ENCODE data around the gene NUP93. TPM values are rescaled to one million over a fixed set of nuclear protein-coding genes. Genes with fewer than 3 reads are reported as not detected.

The NUP93 gene
- polyA plus RNA-seq, 1 of the 3 experiments (the other 2 are of a cell fraction): 43.1 TPM

- H4K20me1 ChIP-seq (ENCODE audit: insufficient read depth): no peaks in the 10 kb centered on the region
- peaks cover 5 to 10% of the 10 kb centered on the region in 2 experiments; a peak in 2 of 4 replicates for H3K4me1 ChIP-seq (ENCODE audit: control insufficient read depth in 1 of 2, insufficient read depth in 2 of 2, low read depth in 1 of 2, low read length in 1 of 2)
- H3K9ac ChIP-seq: no peak overlapping the region
- peaks cover 21% of the 10 kb centered on the region for H3K79me2 ChIP-seq (ENCODE audit: insufficient read depth)
- WGBS (ENCODE audit: low lambda C conversion rate): 90% methylated on average over 2 of the region's 2 CpGs
- H3K4me3 ChIP-seq (ENCODE audit: low read depth in 2 of 2, low read length in 1 of 2): no peak overlapping the region
- ChIA-PET CTCF (no interaction called here), POLR2A (no interaction called here)
- peaks cover 8% of the 10 kb centered on the region for H3F3A ChIP-seq (replicated peaks; ENCODE audit: insufficient read depth)
- H3K27me3 ChIP-seq (ENCODE audit: insufficient read depth): no peaks in the 10 kb centered on the region
- H2AFZ ChIP-seq (ENCODE audit: low read depth): no peak overlapping the region
- DNase-seq: no peak
- no peaks in the 10 kb centered on the region for H3K9me2 ChIP-seq
- H3K27ac ChIP-seq (ENCODE audit: low read depth in 2 of 2, low read length in 1 of 2): no peak overlapping the region
- no peak overlapping the region for H3K4me2 ChIP-seq
- TF ChIP-seq MEF2A (IDR thresholded peaks at IDR 0.05; ENCODE audit: borderline replicate concordance, low read depth): no peak
- TF ChIP-seq GATA2 (CRISPR knock-in tag; IDR thresholded peaks at IDR 0.05): no peak
- no peaks in the 10 kb centered on the region for H3K36me3 ChIP-seq (replicated peaks in 1 of 2; ENCODE audit: control insufficient read depth in 1 of 2, insufficient read depth in 2 of 2, low read length in 1 of 2)
- no peaks in the 10 kb centered on the region for H3K9me3 ChIP-seq
These were observed 3.6 kb upstream of the NUP93 start for GRCh38 chr16:56726283-56726682.

GRCh38 chr16:56726926-56727325 is 3.0 kb upstream of the NUP93 start:
- no peak for DNase-seq
- Histone ChIP-seq H2AFZ (ENCODE audit: low read depth) (0 out of 2 replicates have a peak overlapping the region, but pooled peaks have one; percentile 6), H3K36me3 (replicated peaks in 1 of 2; ENCODE audit: control insufficient read depth in 1 of 2, insufficient read depth in 2 of 2, low read length in 1 of 2) (no peaks in the 10 kb centered on the region), H3K4me3 (ENCODE audit: low read depth in 2 of 2, low read length in 1 of 2) (no peak overlapping the region), H3K4me2 (no peak overlapping the region), H3K9me2 (no peaks in the 10 kb centered on the region), H3K27me3 (ENCODE audit: insufficient read depth) (no peaks in the 10 kb centered on the region), H3K4me1 (ENCODE audit: control insufficient read depth in 1 of 2, insufficient read depth in 2 of 2, low read depth in 1 of 2, low read length in 1 of 2) (peaks cover 6 to 10% of the 10 kb centered on the region in 2 experiments; a peak in 2 of 4 replicates), H3K79me2 (ENCODE audit: insufficient read depth) (peaks cover 27% of the 10 kb centered on the region), H3F3A (replicated peaks; ENCODE audit: insufficient read depth) (peaks cover 8% of the 10 kb centered on the region), H3K9me3 (no peaks in the 10 kb centered on the region), H4K20me1 (ENCODE audit: insufficient read depth) (no peaks in the 10 kb centered on the region), H3K9ac (no peak overlapping the region), H3K27ac (ENCODE audit: low read depth in 2 of 2, low read length in 1 of 2) (no peak overlapping the region)
- TF ChIP-seq NFIC (IDR thresholded peaks at IDR 0.05; ENCODE audit: borderline replicate concordance) (no peak), ELF1 (IDR thresholded peaks at IDR 0.05) (no peak), FOXM1 (IDR thresholded peaks at IDR 0.05; ENCODE audit: low read depth) (no peak), EP300 (IDR thresholded peaks at IDR 0.05; ENCODE audit: borderline replicate concordance in 1 of 2, low read depth in 1 of 2, low read length in 1 of 2) (no peak), TCF12 (IDR thresholded peaks at IDR 0.05) (no peak)
- TF ChIP-seq, protein P1, sequence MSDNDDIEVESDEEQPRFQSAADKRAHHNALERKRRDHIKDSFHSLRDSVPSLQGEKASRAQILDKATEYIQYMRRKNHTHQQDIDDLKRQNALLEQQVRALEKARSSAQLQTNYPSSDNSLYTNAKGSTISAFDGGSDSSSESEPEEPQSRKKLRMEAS (IDR thresholded peaks at IDR 0.05; ENCODE audit: low read depth): no peak
- CTCF ChIA-PET: no interaction called here
- WGBS (ENCODE audit: low lambda C conversion rate): 75% methylated on average over 6 of the region's 6 CpGs
- POLR2A ChIA-PET: no interaction called here

- H3F3A ChIP-seq (replicated peaks; ENCODE audit: insufficient read depth): peaks cover 8% of the 10 kb centered on the region
- no peak for DNase-seq
- peaks cover 38% of the 10 kb centered on the region for H3K79me2 ChIP-seq (ENCODE audit: insufficient read depth)
- H3K4me1 ChIP-seq (ENCODE audit: control insufficient read depth in 1 of 2, insufficient read depth in 2 of 2, low read depth in 1 of 2, low read length in 1 of 2): peaks cover 6 to 10% of the 10 kb centered on the region in 2 experiments; a peak in 2 of 4 replicates
- H2AFZ ChIP-seq (ENCODE audit: low read depth): no peak overlapping the region
- no peaks in the 10 kb centered on the region for H3K9me3 ChIP-seq
- no peak overlapping the region for H3K27ac ChIP-seq (ENCODE audit: low read depth in 2 of 2, low read length in 1 of 2)
- no peak for TF ChIP-seq NFIC (IDR thresholded peaks at IDR 0.05; ENCODE audit: borderline replicate concordance)
- TF ChIP-seq, protein P1 (IDR thresholded peaks at IDR 0.05; ENCODE audit: low read depth): no peak
- TF ChIP-seq FOXJ3 (CRISPR knock-in tag; IDR thresholded peaks at IDR 0.05): no peak
- TF ChIP-seq MEF2A (IDR thresholded peaks at IDR 0.05; ENCODE audit: borderline replicate concordance, low read depth): no peak
- no peak for TF ChIP-seq SIN3A (IDR thresholded peaks at IDR 0.05; ENCODE audit: borderline replicate concordance, low read depth, low read length)
- no peak for TF ChIP-seq TCF12 (IDR thresholded peaks at IDR 0.05)
- no peak for TF ChIP-seq CTCF (IDR thresholded peaks at IDR 0.05)
- TF ChIP-seq TEAD4 (IDR thresholded peaks at IDR 0.05; ENCODE audit: borderline replicate concordance, insufficient read depth): no peak
- TF ChIP-seq POLR2AphosphoS5 (IDR thresholded peaks at IDR 0.05; ENCODE audit: low read depth, low read length): no peak
- TF ChIP-seq, protein P2, sequence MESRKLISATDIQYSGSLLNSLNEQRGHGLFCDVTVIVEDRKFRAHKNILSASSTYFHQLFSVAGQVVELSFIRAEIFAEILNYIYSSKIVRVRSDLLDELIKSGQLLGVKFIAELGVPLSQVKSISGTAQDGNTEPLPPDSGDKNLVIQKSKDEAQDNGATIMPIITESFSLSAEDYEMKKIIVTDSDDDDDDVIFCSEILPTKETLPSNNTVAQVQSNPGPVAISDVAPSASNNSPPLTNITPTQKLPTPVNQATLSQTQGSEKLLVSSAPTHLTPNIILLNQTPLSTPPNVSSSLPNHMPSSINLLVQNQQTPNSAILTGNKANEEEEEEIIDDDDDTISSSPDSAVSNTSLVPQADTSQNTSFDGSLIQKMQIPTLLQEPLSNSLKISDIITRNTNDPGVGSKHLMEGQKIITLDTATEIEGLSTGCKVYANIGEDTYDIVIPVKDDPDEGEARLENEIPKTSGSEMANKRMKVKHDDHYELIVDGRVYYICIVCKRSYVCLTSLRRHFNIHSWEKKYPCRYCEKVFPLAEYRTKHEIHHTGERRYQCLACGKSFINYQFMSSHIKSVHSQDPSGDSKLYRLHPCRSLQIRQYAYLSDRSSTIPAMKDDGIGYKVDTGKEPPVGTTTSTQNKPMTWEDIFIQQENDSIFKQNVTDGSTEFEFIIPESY (IDR thresholded peaks at IDR 0.05; ENCODE audit: borderline replicate concordance, low read depth): no peak
- TF ChIP-seq RCOR1 (IDR thresholded peaks at IDR 0.05; ENCODE audit: low read length): no peak
- no peak for TF ChIP-seq NRF1 (IDR thresholded peaks at IDR 0.05; ENCODE audit: low read depth, low read length)
- TF ChIP-seq GABPA (IDR thresholded peaks at IDR 0.05; ENCODE audit: low read depth): no peak
- no peak for TF ChIP-seq FOXM1 (IDR thresholded peaks at IDR 0.05; ENCODE audit: low read depth)
- TF ChIP-seq RFX5 (IDR thresholded peaks at IDR 0.05; ENCODE audit: low read length): no peak
- no peak overlapping the region for H3K4me3 ChIP-seq (ENCODE audit: low read depth in 2 of 2, low read length in 1 of 2)
- H3K36me3 ChIP-seq (replicated peaks in 1 of 2; ENCODE audit: control insufficient read depth in 1 of 2, insufficient read depth in 2 of 2, low read length in 1 of 2): no peaks in the 10 kb centered on the region
- no peak overlapping the region for H3K4me2 ChIP-seq
- CTCF ChIA-PET: interaction anchor here (0.6 to 1.7 kb wide), 3 partner anchors 19 to 62 kb away, joined by 3 to 11 read pairs (median 3); no protein-coding TSS in a partner anchor
- no peak overlapping the region for H3K9ac ChIP-seq
- H3K9me2 ChIP-seq: no peaks in the 10 kb centered on the region
- 77% methylated on average over 1 of the region's 1 CpG for WGBS (ENCODE audit: low lambda C conversion rate)
- POLR2A ChIA-PET: no interaction called here
- H4K20me1 ChIP-seq (ENCODE audit: insufficient read depth): no peaks in the 10 kb centered on the region
- H3K27me3 ChIP-seq (ENCODE audit: insufficient read depth): no peaks in the 10 kb centered on the region
These were observed 1.9 kb upstream of the NUP93 start for GRCh38 chr16:56728027-56728426.
